Fibroblast of pulmonary artery (primary cell): ENCODE data around the gene HHIP.
"Not testable (repeated sequence)": the region's sequence is repeated elsewhere in the genome, so short reads cannot be mapped to it uniquely, and the experiment has no call there.

ENCODE experiments used
- DNase-seq: peaks from one replicate; pipeline ENCODE4 v3.0.0-alpha.2; 2010; ENCODE audit warnings: low read depth
- H3K4me3 ChIP-seq: replicated peaks from 2 replicates; pipeline ENCODE4 v1.5.1; 2011; ENCODE audit warnings: low read depth, mild to moderate bottlenecking, control low read depth, low read length, moderate library complexity
- TF ChIP-seq, protein P1 (sequence below): IDR thresholded peaks from 2 replicates; pipeline ENCODE4 v1.5.1; 2011; ENCODE audit warnings: mild to moderate bottlenecking, control low read depth, low read length, inconsistent platforms; ENCODE audit errors: missing control alignments

Gene HHIP

DNA sequence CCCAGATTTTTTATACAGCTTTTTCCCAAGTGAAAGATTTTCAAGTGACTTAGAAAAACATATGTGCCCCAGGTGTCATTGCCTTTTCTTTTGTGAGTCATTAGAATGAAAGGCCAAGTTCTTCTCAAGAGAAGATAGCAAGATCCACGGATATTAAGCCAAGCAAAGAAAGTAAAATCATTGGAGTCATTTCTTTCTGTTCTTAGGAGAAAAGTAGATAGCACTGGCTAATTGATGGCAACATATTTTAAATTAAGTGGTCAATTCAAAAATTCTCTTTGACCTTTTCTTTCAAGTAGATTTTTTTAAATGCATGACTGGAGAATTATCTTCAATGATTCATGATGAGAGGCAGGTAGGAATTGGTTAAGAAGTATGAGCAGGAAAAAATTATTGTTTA, 94.4 kb downstream of the HHIP start:
- no peak for DNase-seq
- no peak overlapping the region for H3K4me3 ChIP-seq
- TF ChIP-seq, protein P1, sequence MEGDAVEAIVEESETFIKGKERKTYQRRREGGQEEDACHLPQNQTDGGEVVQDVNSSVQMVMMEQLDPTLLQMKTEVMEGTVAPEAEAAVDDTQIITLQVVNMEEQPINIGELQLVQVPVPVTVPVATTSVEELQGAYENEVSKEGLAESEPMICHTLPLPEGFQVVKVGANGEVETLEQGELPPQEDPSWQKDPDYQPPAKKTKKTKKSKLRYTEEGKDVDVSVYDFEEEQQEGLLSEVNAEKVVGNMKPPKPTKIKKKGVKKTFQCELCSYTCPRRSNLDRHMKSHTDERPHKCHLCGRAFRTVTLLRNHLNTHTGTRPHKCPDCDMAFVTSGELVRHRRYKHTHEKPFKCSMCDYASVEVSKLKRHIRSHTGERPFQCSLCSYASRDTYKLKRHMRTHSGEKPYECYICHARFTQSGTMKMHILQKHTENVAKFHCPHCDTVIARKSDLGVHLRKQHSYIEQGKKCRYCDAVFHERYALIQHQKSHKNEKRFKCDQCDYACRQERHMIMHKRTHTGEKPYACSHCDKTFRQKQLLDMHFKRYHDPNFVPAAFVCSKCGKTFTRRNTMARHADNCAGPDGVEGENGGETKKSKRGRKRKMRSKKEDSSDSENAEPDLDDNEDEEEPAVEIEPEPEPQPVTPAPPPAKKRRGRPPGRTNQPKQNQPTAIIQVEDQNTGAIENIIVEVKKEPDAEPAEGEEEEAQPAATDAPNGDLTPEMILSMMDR = no peak

DNA sequence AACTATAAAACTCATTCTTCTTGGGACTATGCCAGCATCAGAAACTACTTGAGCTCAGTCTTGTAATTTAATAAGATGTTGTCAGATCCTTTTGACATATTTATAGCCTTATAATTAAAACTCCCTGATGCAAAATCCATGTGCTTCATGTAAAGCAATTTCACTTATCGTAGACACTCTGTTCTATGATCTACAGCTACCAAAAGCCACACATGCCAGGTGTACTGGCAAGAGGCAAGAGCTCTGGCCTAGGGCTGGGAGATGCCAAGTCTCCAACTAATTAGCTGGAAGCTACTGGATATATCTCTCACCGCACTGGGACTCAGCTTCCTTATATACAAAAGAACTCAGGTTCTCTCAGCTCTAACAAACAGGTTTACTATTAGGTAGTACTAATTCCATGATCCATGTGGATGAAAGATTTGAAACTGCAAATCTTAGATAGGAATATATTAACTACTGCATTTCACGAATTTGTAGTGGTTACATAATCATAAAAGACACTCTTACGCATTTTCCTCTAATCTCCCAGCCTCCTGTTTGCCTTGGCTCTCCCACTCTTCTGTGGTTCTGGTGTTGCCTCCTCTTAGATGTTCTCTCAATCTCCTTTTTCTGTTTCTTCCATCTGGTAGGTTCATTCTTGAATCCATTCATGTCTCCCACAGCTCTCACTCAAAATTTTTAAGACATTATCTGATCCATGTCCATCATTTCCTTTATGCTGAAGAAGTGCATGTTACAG, 103.0 kb downstream of the HHIP start:
- TF ChIP-seq, protein P1 = no peak
- peak; percentile 44 for DNase-seq
- H3K4me3 ChIP-seq = no peak overlapping the region

- DNase-seq = no peak
- TF ChIP-seq, protein P1 = no peak
- no peak overlapping the region for H3K4me3 ChIP-seq
These were observed 104.4 kb downstream of the HHIP start for GRCh38 chr4:144750348-144750747.

- H3K4me3 ChIP-seq = no peak overlapping the region
- peak; percentile 73 for DNase-seq
- TF ChIP-seq, protein P1 = peak; percentile 69
These were observed 108.8 kb downstream of the HHIP start for GRCh38 chr4:144754562-144755410.

DNA sequence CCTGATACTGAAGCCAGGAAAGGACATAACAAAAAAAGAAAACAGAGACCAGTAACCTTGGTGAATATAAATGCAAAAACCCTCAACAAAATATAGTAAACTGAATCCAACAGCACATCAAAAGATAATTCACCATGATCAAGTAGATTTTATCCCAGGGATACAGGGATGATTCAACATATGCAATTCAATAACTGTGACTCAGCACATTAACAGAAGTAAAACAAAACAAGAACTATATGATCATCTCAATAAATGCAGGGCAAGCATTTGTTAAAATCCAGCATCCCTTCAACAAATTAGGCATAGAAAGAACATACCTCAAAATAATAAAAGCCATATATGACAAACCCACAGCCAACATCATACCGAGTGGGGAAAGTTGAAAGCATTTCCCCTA, 112.0 kb downstream of the HHIP start:
- no peak for DNase-seq
- H3K4me3 ChIP-seq = no peak overlapping the region
- TF ChIP-seq, protein P1 = no peak

- DNase-seq, H3K4me3 ChIP-seq: not testable (repeated sequence)
These were observed 122.9 kb downstream of the HHIP start for GRCh38 chr4:144768809-144769208.

DNA sequence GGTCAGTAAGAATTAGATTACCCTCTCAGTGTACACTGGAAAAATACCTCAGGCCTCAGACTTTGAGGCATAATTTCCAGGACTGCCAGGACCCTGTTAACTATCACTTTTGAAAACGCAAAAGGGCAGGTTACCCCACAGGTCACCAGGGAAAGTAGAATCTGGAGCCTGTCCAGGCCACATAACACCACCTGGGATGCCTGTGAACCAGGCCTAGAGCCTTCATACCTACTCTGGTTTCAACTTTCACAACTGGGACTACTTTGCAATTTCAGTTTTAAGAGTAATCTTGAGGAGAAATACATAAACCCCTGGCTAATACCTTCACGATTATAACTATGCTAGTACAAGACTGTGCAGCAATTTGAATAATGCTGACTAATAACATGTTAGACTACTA, 132.4 kb downstream of the HHIP start:
- TF ChIP-seq, protein P1 = no peak
- no peak for DNase-seq
- no peak overlapping the region for H3K4me3 ChIP-seq
